Activated T-helper 1 cell treated with Interleukin-2 at 50 U/mL for 16 hours (primary cell): ENCODE results near the gene ADAM12.
"Not testable (repeated sequence)": the region's sequence is repeated elsewhere in the genome, so short reads cannot be mapped to it uniquely, and the experiment has no call there.

Experiments
- DNase-seq: peaks from one replicate; pipeline ENCODE4 v3.0.0-alpha.2; 2020; ENCODE audit warnings: low read depth

ADAM12 gene

DNA sequence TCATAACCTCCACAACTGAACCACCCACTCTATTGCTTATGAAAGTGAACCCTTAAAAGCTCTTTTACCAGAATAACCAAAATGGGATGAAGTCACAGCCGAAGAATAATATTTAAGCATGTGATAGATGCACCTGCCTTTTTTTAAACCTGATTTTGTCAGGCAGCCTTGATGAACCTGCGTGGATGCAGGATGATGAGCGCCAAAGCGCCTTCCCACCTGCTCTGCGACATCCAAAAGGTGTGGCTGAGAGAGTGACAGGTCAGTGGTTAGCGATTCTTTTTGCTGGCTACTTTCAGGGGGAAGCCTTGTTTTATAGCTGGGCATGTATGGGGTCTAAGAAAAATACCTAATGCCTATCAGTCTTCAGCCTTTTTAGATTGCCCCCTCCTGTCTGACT is 334.1 kb downstream of the ADAM12 start:
- no peak for DNase-seq

DNA sequence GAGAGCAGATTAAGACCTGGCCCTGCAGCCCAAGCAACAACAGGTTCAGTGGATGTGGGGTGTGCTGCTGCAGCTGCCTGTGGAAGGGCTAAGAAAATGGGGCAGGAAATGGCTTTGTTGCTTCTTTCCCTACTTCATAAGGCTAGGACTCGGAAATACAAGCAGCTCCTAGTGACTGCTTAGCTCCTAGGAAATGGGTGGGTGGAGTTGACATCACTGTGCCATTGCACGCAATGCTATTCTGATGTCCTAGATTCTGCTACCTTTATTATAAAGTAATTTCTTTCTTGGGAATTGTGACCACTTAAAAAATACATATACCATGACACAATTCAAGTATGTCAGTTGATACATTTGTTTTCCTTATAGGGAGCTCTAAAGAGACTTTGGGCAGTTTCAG is 336.1 kb downstream of the ADAM12 start:
- no peak for DNase-seq

DNA sequence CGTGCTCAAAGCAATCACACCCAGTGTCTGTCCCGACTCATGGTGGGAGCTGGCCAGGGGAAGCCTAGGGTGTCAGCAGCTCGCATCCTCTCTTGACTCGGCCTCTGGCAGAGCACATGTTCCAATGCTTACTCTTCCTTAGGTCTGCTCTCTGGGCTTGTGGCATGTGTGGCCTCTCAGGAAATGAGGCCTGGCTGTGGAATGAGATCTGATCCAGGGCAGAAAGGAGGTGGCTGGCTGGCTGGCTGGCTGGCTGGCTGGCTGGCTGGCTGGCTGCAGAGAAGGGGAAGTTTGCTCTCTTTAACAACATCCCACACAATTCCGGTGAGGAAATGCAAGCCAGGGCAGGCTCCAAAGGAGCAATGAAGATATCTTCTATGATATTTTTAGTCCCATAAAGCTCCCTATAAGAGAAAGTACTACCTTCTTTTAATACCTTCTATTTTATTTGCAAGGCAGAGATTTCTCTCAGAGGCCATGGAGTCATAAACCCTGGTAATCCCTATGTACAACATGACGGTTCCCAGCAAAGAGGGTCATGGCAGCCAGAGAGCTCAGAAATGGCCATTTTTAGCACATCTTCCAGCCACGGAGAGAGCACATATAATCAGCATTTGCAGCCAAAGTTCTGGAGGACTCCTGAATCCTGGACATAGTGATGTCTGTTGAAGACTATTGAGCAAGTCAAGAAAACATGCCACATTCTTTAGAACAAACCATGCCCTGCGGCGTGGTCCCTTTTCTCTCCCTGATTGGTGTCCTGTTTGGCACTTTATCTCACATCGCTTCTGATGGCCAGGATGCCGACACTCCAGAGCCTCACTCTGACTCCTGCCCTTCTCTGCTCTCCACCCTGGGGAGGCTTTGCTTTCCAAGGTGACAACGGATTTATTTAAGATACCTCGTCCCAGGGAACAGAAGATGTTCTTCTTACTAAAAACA is 338.2 kb downstream of the ADAM12 start:
- DNase-seq: no peak

DNA sequence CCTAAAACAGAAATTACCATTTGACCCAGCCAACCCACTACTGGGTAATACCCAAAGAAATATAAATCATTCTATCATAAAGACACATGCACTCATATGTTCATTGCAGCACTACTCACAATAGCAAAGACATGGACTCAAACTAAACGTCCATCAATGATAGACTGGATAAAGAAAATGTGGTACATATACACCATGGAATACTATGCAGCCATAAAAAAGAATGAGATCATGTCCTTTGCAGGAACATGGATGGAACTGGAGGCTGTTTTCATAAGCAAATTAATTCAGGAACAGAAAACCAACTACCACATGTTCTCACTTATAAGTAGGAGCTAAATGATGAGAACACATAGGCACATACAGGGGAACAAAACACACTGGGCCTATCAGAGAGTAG is 340.5 kb downstream of the ADAM12 start:
- DNase-seq: not testable (repeated sequence)

DNA sequence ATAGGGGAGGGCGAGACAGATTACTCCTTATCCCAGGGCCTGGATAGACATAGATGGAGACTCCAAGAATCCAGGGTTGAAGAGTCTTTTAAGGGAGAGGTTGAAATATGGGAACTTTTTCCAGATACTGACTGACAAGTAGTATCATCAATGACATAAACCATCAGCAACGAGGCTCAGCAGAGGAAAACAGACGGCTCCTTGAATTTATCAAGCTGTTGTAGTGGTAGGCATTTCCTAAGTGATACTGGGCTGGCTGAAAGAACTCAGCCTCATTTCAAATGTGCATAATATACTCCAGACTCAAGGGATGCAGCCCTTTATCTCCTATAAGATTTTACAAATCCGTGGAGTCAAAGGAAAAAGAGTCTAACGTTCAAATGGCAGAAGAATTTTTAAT is 341.4 kb downstream of the ADAM12 start:
- no peak for DNase-seq

DNA sequence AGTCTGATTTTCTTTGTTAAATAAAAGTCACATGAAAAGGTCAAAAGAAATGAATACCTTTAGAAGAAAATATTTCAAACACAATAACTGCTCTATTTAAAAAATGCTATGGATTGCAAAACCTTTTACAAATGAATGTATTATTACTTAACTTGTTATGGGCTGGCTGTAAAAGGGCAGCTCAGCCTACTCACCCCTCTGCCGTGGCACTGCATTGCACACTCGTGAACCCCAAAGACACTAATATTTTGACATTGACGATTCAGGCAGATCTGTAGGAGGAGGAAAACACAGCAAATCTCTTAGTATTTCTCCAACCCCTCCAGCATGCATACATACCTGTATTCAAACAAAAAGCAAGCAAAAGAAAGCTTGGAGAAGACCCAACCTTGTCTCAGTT is 342.4 kb downstream of the ADAM12 start:
- DNase-seq: no peak

DNA sequence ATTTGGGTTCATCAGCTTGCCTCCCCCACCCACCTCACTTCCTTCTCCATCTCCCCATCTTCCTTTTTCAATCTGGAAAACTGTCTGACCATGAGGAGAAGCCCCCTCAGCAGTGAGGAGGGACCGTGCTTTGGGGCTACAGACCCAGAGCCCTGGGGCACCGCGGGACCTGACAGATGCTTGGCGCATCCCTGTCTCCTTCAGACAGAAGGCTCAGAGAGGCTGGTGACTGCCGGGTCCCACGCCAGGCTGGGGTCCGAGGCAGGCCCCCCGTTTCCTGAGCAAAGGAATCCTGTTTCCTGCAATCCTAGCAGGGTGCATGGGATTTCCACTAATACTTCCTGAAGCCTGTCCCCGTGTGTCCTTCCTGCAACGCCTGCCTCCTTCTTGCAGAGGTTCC is 344.9 kb downstream of the ADAM12 start:
- DNase-seq: no peak

DNA sequence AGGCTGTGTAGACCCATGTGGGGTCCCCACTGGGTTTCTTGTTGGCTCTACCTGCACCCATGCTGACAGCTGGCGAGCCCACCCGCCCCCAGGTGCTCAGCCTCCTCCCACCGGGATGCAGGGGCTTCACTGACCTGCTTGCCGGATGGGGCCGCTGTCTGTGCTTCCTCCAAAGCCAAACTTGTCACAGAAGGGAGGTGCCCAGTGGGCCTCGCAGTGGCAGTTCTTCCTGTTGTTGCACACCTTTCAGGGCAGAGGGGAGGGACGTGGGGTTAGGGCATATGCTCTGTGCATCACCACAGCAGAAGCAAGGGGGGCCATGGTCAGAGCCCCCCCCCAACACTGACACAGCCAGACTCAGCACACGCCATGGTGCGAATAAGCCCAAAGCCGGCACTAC is 345.4 kb downstream of the ADAM12 start:
- no peak for DNase-seq

DNA sequence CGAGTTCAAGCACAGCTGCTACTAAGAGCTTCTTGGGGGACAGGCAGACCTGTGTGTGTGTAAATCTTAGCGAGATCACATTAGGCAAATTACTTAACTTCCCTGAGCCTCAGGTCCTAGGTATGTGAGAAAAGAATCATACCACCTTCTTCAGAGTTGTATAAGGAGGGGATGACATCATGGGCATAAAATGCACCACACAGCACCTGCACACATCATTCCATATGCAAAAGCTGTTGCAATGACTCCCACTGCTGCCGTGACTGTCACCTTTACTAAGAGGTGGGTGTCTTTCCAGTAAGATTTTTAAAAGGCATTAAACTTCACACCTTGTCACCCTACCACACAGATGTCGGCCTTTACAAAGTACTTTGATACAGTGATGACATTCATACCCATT is 345.9 kb downstream of the ADAM12 start:
- DNase-seq: no peak

DNA sequence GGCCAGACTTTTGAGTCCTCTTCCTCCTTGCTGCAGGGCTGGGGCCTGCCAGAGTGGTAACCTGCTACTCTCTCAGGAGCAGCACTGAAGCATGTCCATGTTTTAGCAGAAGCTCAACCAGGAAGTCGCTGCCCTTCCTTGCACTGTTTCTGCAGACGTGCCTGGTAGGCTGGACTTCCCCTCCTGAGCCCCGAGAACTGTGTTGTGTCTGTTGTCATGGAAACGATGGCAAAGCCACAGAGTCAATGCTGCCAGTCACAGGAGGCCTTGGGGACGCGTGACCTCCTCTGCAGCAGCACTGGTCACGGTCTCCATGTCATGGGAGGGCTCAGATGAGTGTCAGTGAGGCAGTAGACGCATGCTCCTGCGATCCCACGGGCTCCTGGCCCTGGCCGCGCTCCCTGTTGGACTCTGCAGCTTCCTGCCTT is 346.5 kb downstream of the ADAM12 start:
- DNase-seq: no peak

DNA sequence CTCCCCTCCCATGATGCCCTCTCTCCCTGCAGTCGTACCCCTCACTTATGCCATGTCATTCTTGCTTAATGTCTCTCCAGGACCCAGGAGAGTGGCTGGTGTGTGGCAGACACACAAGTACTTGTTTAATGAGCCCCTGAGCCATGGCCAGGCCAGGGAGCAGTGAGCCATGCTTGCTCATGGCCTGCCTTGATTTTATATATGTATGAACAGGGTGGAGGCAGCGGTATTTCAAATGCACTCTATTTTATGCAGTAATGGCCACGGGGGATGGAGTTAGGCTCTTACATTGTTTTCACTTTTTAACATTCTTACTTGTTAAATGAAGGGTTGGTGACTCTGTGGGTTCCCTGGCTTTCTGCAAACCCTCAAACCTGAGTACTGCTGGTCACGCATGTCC is 347.2 kb downstream of the ADAM12 start:
- no peak for DNase-seq

DNA sequence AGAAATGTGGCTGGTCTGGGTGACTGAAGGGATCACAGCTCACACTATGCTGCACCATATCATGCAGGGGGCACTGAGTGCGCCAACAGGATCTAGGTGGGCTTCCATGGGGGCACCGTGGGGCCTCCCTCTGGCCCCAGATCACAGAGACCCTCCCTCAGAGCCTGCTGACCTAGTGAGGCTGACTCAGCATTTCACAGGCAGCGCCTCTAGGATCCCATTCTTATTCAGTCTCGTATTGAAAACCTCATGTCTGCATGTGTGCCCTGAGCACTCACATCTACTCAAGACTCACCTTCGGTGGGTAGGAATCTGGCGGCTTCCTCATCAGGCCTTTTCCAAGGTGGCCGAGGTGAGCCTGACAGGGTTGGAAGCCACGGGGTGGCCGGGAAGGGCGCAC is 350.3 kb downstream of the ADAM12 start:
- DNase-seq: no peak

DNA sequence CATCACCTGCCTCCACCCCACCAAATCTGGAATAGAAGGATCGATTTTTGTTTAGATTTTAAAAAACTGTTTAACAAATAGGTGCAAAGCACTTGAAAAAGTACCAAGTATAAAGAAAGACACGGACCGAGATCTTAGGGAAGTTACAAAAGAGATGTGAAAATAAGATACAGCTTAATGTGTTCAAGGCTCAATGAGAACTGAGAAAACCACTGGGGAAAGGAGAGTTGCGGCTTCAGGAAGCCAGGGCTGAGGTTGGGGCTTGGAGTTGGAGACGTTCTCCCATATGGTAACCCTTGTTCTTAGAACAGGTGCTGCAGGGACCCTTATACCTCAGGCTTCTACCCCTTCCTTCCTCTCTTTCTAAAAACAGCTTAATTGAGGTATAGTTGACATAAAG is 351.8 kb downstream of the ADAM12 start:
- no peak for DNase-seq

DNA sequence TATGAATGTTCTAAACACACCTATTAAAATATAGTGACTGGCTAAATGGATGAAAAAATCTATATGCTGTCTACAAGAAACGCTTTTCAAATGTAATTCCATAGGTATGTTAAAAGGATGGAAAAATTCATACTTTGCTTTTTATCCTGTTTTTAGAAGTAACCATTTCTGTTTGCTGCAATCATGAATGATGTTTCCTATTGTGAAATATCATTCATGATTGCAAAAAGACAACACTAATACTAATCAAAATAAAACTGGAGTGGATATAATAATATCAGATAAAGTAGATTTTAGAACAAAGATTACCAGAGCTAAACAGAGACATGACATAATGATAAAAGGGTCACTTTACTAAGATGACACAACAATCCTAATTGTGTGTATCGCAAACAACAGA is 353.7 kb downstream of the ADAM12 start:
- no peak for DNase-seq

DNA sequence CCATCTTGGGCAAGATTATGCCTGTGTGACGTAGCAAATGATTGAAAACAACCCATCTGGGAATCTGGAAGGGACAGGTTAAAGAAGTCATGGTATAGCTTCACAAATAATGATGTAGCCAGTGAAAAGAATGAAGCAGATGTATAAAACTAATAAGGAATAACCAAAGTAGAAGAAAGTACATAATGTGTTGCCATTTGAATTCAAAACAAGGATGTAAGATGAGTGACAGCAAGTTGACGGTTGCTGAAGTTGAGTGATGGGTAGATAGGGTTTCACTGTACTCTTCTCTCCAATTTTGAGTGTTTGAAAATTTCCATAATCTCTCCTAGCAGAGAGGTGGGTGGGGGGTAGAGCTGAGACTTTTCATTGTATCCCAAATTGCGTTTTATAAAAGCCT is 358.3 kb downstream of the ADAM12 start:
- DNase-seq: no peak

DNA sequence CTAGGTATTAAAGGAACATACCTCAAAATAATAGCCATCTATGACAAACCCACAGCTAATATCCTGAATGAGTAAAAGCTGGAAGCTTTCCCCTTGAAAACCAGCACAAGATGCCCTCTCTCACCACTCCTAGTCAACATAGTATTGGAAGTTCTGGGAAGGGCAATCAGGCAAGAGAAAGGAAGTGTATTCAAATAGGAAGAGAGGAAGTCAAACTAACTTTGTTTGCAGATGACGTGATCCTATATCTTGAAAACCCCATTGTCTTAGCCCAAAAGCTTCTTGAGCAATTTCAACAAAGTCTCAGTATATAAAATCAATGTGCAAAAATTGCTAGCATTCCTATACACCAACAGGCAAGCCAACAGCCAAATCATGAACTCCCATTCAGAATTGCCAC is 360.6 kb downstream of the ADAM12 start:
- no peak for DNase-seq

DNA sequence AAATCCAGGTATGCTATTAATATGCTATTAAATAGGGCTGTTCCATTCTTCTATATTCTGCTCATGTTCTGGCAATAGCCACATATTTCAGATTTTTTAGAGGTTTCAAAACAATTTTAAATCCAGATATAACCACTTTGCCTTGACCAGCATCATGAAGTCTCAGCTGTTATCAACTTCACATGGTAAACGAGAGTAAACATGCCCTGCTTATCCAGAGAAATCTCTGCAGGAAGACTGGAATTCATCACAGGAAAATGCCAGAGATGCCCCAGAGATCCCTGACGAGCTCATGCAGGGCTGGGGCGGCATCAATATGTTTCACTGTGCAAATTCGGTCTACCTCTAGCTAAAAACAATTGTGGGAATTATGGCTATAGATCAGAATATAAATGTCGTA is 365.4 kb downstream of the ADAM12 start:
- no peak for DNase-seq

DNA sequence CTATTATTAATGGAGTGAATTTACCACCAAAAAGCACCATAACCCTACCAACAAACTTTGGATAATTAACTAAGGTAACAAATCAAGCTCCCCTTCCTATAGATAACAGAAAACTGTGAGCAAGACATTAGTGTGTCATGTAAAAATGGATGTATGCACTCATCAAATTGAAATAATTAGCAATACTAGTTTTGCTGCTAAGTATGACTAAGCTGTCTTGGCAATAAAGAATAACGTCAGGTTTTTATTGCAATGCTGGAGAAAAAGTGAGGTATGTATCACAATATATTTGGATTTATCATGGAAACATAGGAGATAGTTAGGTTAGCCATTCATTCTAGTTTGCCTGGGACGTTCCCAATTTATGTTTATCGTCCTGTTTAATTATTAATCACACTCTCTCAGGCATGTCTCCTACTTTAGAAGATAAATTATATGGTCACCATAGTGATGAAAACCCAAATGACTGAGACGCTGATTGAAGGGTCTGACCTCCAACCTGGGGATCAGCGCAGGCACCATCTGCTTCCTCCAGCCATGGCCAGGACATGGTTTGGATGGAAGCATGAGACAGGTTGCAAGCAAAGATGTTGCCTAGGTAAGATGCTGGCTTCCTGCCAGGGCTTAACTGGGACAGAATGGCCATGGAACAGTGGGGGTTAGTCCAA is 366.3 kb downstream of the ADAM12 start:
- no peak for DNase-seq

DNA sequence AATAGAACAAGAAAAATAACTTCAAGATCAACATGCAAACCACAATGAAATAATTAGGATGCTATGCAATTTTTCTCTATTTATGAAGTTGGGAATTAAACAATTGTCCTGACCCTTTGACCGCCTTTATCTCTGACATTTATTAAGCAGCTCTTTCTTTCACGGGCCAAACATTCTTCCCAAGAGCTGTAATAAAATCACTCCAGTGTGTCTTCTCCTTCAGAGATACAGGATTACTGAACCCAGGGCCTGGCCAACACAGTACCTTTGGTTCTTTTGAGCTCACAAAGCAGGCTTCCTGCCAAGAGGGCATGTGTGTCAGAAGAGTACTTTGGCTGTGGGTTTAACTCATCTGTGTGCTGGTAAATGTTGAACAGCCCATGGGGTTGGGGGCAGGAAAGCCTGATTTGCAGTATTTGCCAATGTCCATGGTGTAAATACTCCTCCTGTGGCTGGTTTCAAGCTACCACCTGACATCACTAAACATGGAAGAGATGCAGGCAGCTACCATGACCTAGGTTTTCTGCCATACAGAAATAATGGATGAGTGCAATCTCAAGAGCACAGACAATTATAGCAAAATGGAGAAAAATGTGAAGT is 370.2 kb downstream of the ADAM12 start:
- DNase-seq: no peak

DNA sequence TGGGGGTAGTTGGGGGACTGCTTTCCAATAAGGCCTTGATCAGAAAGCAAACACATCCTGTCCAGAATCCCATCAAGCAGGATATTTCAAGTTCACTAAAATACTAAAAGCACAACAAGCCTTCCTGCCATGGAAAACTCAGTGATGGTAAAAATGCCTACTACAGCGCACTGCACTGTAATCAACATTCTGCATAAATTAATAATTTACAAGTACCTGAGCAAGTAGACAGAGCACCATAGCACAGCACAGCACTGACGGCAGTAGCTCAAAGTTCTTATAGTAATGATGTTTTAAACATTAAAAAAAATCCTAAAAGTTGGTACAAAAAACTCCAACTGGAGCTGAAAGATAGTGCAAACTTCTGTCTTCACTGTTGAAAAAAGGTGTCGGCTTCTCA is 371.4 kb downstream of the ADAM12 start:
- DNase-seq: no peak

DNA sequence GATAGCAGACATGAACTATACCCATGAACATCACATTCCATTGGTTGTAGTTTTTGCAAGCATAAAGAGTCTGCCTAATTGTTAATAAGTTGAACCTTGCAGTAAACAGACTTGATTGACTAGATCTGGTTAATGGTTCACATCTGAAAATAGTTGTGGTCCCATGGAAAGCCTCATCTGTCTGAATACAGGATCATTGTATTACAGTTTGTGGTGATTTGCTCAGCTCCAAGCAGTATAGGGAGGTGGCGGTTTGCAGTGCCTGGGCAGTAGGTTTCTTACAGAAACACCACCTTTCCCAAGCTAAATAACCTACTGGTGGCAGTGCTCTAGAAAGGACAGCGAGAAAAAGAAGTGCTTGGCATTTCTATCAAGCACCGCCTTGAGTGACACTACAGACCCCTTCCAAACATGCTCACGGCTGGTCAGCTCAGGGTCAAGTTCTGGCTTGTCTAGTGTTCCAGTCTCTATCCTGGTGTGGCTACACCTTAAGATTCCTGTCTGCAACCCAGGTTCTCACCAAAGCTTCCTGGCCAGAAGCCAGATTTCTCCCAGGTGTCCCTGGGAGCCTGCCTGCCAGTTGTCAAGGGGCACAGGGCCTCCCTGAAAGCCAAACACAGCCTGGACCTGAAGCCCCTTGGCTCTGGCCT is 372.0 kb downstream of the ADAM12 start:
- DNase-seq: no peak

DNA sequence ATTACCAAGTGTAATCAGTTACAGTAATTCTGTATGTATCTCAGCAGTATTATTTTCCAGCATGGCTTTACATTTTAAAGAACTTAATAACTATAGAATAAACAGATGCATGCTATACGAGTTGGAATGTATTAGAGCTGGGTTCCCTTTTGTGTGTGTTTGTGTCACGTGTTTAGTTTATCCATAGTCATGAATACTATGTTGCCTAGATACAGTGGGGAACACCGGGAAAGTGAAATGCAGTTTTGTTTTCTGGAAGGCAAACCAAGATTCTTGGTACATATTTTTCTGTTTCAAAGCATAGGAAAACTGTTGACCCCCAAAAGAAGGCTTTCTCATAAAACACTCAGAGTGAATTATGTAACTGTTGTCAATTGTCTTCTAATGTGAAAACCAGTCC is 372.9 kb downstream of the ADAM12 start:
- DNase-seq: no peak

DNA sequence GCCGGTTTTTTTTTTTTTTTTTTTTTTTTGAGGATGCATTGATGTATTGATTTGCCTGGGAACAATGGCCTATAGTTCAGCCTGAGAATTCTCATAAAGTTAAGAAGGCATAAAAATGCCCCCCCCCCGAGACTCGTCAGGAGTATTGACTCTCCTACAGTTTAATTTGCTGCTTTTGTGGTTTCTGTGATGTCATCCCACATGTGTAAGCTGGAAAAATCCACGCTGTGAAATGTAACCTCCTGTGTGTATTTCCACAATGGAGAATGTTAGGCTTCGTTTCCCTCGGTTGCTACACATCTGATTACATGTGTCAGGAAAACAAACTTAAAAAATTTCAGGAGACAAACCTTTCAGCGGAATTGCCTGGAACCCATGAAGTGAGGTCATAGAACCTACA is 374.0 kb downstream of the ADAM12 start:
- DNase-seq: no peak
